HCT116 (cell line): ENCODE data around the gene MCRIP2. TPM values are rescaled to one million over a fixed set of nuclear protein-coding genes. Genes with fewer than 3 reads are reported as not detected.

Experiments
- ATAC-seq: fragments of 200-7000 bp; cut with Tn5 transposase; 2 replicates; pipeline ENCODE4 v1.9.1; 2020; ENCODE audit warnings: mild to moderate bottlenecking, moderate library complexity
- BruUV-seq: library from RNA; stranded (reverse); fragments of 400-500 nt; replicated peaks from 2 replicates; lab custom pipeline; 2021; lab: Mats Ljungman, UMichigan
- CTCF ChIA-PET: fragments of 300-600 bp; sonication (Branson Sonifier 250); formaldehyde crosslinking; loops from one replicate; lab custom pipeline; 2021; ENCODE audit warnings: antibody characterized with exemption; lab: Charles Lee
- POLR2A ChIA-PET: fragments of 300-600, 350-600 bp; sonication (Branson Sonifier 250); formaldehyde crosslinking; loops from one replicate; lab custom pipeline; 2021; ENCODE audit warnings: antibody characterized with exemption; lab: Charles Lee
- RAD21 ChIA-PET, 2 experiments: fragments of 300-600 bp; sonication (Branson Sonifier 250); formaldehyde crosslinking; loops; one replicate each; lab custom pipeline; 2023; ENCODE audit warnings: low total read pairs in 2 of 2; ENCODE audit not compliant: uncharacterized antibody in 2 of 2, unreplicated experiment in 2 of 2, low non-redundant PET in 1 of 2; lab: Charles Lee
- DNase-seq: peaks from one replicate; pipeline ENCODE4 v3.0.0-alpha.2; 2010; ENCODE audit warnings: low read depth, low spot score
- H2AFZ ChIP-seq: fragments of 200-600 bp; shearing (Covaris generic), sonication (generic); 2 replicates; pipeline ENCODE4 v1.6.1; 2017; ENCODE audit warnings: low read depth, mixed run types, mixed read lengths, antibody characterized with exemption, low read length; ENCODE audit not compliant: poor library complexity, severe bottlenecking
- H3K27ac ChIP-seq: 2 replicates; pipeline ENCODE4 v1.5.1; 2012; ENCODE audit warnings: low read depth, low read length
- H3K27me3 ChIP-seq: fragments of 200-600 bp; sonication (generic); 2 replicates; pipeline ENCODE4 v1.6.1; 2016; ENCODE audit warnings: mixed run types, low read length, mixed read lengths; ENCODE audit not compliant: insufficient read depth
- H3K36me3 ChIP-seq, 2 experiments: fragments of 200-500 bp in 1 of 2; fragments of 200-600 bp in 1 of 2; sonication (Bioruptor generic) in 1 of 2; sonication (generic) in 1 of 2; 2 replicates each; pipeline versions ENCODE4 v1.5.1 to v1.6.1; 2014 to 2016; ENCODE audit warnings: low read length in 2 of 2, inconsistent platforms in 1 of 2, mixed read lengths in 1 of 2, mixed run types in 1 of 2; ENCODE audit not compliant: insufficient read depth in 2 of 2, control insufficient read depth in 1 of 2
- H3K4me1 ChIP-seq, 2 experiments: fragments of 200-600 bp in 1 of 2; sonication (generic) in 1 of 2; 2 replicates each; pipeline versions ENCODE4 v1.5.1 to v1.6.1; 2012 to 2017; ENCODE audit warnings: low read length in 2 of 2, inconsistent platforms in 1 of 2, mild to moderate bottlenecking in 1 of 2, mixed read lengths in 1 of 2, mixed run types in 1 of 2, moderate library complexity in 1 of 2; ENCODE audit not compliant: insufficient read depth in 2 of 2, control insufficient read depth in 1 of 2
- H3K4me2 ChIP-seq: fragments of 200-600 bp; sonication (generic); 2 replicates; pipeline ENCODE4 v1.6.1; 2017; ENCODE audit warnings: mixed run types, low read length, mixed read lengths
- H3K4me3 ChIP-seq, 2 experiments: fragments of 200-600 bp in 1 of 2; sonication (generic) in 1 of 2; replicated peaks in 1 of 2; 2 replicates each; pipeline ENCODE4 v1.5.1; 2011 to 2016; ENCODE audit warnings: low read length in 2 of 2, control low read depth in 1 of 2, low read depth in 1 of 2, mild to moderate bottlenecking in 1 of 2, mixed read lengths in 1 of 2, mixed run types in 1 of 2
- H3K79me2 ChIP-seq: fragments of 200-600 bp; sonication (generic); 2 replicates; pipeline ENCODE4 v1.6.1; 2017; ENCODE audit warnings: mild to moderate bottlenecking, mixed run types, low read length, moderate library complexity, mixed read lengths; ENCODE audit not compliant: insufficient read depth
- H3K9ac ChIP-seq: fragments of 200-600 bp; sonication (generic); 2 replicates; pipeline ENCODE4 v1.6.1; 2016; ENCODE audit warnings: low read length, mixed read lengths
- H3K9me2 ChIP-seq: fragments of 200-600 bp; sonication (generic), shearing (Covaris generic); 2 replicates; pipeline ENCODE4 v1.6.1; 2017; ENCODE audit warnings: mixed run types, mild to moderate bottlenecking, moderate library complexity; ENCODE audit not compliant: insufficient read depth
- H3K9me3 ChIP-seq, 2 experiments: fragments of 200-500 bp in 1 of 2; fragments of 200-600 bp in 1 of 2; sonication (Bioruptor generic) in 1 of 2; sonication (generic) in 1 of 2; 2 replicates each; pipeline ENCODE4 v1.6.1; 2014 to 2017; ENCODE audit warnings: low read length in 2 of 2, mixed read lengths in 2 of 2, inconsistent platforms in 1 of 2, low read depth in 1 of 2, mild to moderate bottlenecking in 1 of 2, mixed run types in 1 of 2, moderate library complexity in 1 of 2; ENCODE audit not compliant: control insufficient read depth in 1 of 2, insufficient read depth in 1 of 2
- H4K20me1 ChIP-seq: fragments of 200-600 bp; sonication (generic), shearing (Covaris generic); 2 replicates; pipeline ENCODE4 v1.6.1; 2017; ENCODE audit warnings: mixed run types, mild to moderate bottlenecking, moderate library complexity; ENCODE audit not compliant: insufficient read depth
- CBX3 ChIP-seq: IDR thresholded peaks from 2 replicates; pipeline ENCODE4 v1.6.1; 2012; ENCODE audit warnings: low read depth
- CEBPB ChIP-seq: IDR thresholded peaks from 2 replicates; pipeline ENCODE4 v1.6.1; 2012; ENCODE audit warnings: low read depth
- EGR1 ChIP-seq: IDR thresholded peaks from 2 replicates; pipeline ENCODE4 v1.6.1; 2012; ENCODE audit warnings: low read depth
- ELF1 ChIP-seq: IDR thresholded peaks from 2 replicates; pipeline ENCODE4 v1.6.1; 2012; ENCODE audit warnings: low read depth, borderline replicate concordance
- EZH2 ChIP-seq: fragments of 200-600 bp; sonication (generic); IDR thresholded peaks from 2 replicates; pipeline ENCODE4 v1.6.1; 2017; ENCODE audit warnings: antibody characterized with exemption, mixed run types
- EZH2phosphoT487 ChIP-seq: fragments of 200-600 bp; IDR thresholded peaks from 2 replicates; pipeline ENCODE4 v1.6.1; 2018; ENCODE audit warnings: antibody characterized with exemption, borderline replicate concordance
- FOSL1 ChIP-seq: IDR thresholded peaks from 2 replicates; pipeline ENCODE4 v1.6.1; 2012; ENCODE audit warnings: low read depth
- POLR2A ChIP-seq: IDR thresholded peaks from 2 replicates; pipeline ENCODE4 v1.7.0; 2011; ENCODE audit warnings: borderline replicate concordance; ENCODE audit not compliant: insufficient read depth, insufficient read length; ENCODE audit errors: extremely low read depth
- POLR2AphosphoS5 ChIP-seq: IDR thresholded peaks from 2 replicates; pipeline ENCODE4 v1.6.1; 2011; ENCODE audit warnings: mild to moderate bottlenecking, low read depth, low read length, moderate library complexity
- RAD21 ChIP-seq: IDR thresholded peaks from 2 replicates; pipeline ENCODE4 v1.6.1; 2012; ENCODE audit warnings: low read depth, mild to moderate bottlenecking
- SIN3A ChIP-seq: IDR thresholded peaks from 2 replicates; pipeline ENCODE4 v1.6.1; 2012; ENCODE audit warnings: low read depth
- SRF ChIP-seq: IDR thresholded peaks from 2 replicates; pipeline ENCODE4 v1.6.1; 2012; ENCODE audit warnings: low read depth
- TCF7L2 ChIP-seq: IDR thresholded peaks from 2 replicates; pipeline ENCODE4 v1.7.0; 2011; ENCODE audit warnings: borderline replicate concordance, inconsistent platforms; ENCODE audit not compliant: insufficient read depth, insufficient read length; ENCODE audit errors: extremely low read depth
- YY1 ChIP-seq: IDR thresholded peaks from 2 replicates; pipeline ENCODE4 v1.6.1; 2011; ENCODE audit warnings: low read length, low read depth, moderate library complexity, mild to moderate bottlenecking; ENCODE audit not compliant: insufficient replicate concordance; ENCODE audit errors: extremely low read depth
- ZFX ChIP-seq: fragments of 450-650 bp; IDR thresholded peaks from 2 replicates; pipeline ENCODE4 v1.6.1; 2017
- intact Hi-C: fragments of 100-400 bp; cut with micrococcal nuclease; formaldehyde crosslinking; loops from 2 replicates; pipeline ENCODE4 v1.10.0; 2022
- total RNA-seq: library from RNA; stranded (reverse); gene quantifications from one replicate; pipeline ENCODE4 v1.2.1, GENCODE V29; 2021; ENCODE audit not compliant: unreplicated experiment
- TF ChIP-seq, protein P1 (sequence below): IDR thresholded peaks from 2 replicates; pipeline ENCODE4 v1.6.1; 2012; ENCODE audit warnings: low read depth
- TF ChIP-seq, protein P2 (sequence below): IDR thresholded peaks from 2 replicates; pipeline ENCODE4 v1.6.1; 2012
- TF ChIP-seq, protein P3 (sequence below): IDR thresholded peaks from 2 replicates; pipeline ENCODE4 v1.6.1; 2012
- TF ChIP-seq, protein P4 (sequence below), 3 experiments: fragments of 200-600 bp in 1 of 3; sonication (generic) in 1 of 3; IDR thresholded peaks in 2 of 3; conservative IDR thresholded peaks in 1 of 3; 2 replicates each; pipeline ENCODE4 v1.5.1; 2012 to 2017; ENCODE audit warnings: low read depth in 2 of 3, low read length in 2 of 3, antibody characterized with exemption in 1 of 3, borderline replicate concordance in 1 of 3, control low read depth in 1 of 3, mild to moderate bottlenecking in 1 of 3, mixed read lengths in 1 of 3, mixed run types in 1 of 3, moderate library complexity in 1 of 3; ENCODE audit not compliant: insufficient read depth in 1 of 3
- TF ChIP-seq, protein P5 (sequence below): IDR thresholded peaks from 2 replicates; pipeline ENCODE4 v1.6.1; 2011; ENCODE audit warnings: mild to moderate bottlenecking, low read length, moderate library complexity; ENCODE audit not compliant: insufficient replicate concordance; ENCODE audit errors: extremely low read depth

The MCRIP2 gene
- total RNA-seq, 1 experiment from 2014 or later = 34.9 TPM

DNA sequence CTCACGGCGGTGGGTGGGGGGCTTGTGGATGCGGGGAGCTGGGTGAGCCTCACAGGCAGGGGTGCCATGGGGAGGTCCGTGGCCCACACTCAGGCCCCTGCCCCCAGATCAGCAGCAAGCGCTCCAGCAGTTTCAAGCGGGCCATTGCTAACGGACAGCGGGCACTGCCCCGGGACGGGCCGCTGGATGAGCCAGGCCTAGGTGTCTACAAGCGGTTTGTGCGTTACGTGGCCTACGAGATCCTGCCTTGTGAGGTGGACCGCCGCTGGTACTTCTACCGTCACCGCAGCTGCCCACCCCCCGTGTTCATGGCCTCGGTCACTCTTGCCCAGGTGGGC, 34.9 kb downstream of the MCRIP2 start:
- TF ChIP-seq EZH2 (no peak), SIN3A (no peak), CBX3 (no peak), ZFX (no peak), SRF (no peak), YY1 (no peak), FOSL1 (no peak), CEBPB (no peak), EZH2phosphoT487 (no peak), EGR1 (no peak), RAD21 (no peak), POLR2AphosphoS5 (no peak), TCF7L2 (no peak), ELF1 (no peak), POLR2A (no peak)
- TF ChIP-seq, protein P1, sequence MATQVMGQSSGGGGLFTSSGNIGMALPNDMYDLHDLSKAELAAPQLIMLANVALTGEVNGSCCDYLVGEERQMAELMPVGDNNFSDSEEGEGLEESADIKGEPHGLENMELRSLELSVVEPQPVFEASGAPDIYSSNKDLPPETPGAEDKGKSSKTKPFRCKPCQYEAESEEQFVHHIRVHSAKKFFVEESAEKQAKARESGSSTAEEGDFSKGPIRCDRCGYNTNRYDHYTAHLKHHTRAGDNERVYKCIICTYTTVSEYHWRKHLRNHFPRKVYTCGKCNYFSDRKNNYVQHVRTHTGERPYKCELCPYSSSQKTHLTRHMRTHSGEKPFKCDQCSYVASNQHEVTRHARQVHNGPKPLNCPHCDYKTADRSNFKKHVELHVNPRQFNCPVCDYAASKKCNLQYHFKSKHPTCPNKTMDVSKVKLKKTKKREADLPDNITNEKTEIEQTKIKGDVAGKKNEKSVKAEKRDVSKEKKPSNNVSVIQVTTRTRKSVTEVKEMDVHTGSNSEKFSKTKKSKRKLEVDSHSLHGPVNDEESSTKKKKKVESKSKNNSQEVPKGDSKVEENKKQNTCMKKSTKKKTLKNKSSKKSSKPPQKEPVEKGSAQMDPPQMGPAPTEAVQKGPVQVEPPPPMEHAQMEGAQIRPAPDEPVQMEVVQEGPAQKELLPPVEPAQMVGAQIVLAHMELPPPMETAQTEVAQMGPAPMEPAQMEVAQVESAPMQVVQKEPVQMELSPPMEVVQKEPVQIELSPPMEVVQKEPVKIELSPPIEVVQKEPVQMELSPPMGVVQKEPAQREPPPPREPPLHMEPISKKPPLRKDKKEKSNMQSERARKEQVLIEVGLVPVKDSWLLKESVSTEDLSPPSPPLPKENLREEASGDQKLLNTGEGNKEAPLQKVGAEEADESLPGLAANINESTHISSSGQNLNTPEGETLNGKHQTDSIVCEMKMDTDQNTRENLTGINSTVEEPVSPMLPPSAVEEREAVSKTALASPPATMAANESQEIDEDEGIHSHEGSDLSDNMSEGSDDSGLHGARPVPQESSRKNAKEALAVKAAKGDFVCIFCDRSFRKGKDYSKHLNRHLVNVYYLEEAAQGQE = no peak
- TF ChIP-seq, protein P2, sequence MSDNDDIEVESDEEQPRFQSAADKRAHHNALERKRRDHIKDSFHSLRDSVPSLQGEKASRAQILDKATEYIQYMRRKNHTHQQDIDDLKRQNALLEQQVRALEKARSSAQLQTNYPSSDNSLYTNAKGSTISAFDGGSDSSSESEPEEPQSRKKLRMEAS = no peak
- TF ChIP-seq, protein P3, sequence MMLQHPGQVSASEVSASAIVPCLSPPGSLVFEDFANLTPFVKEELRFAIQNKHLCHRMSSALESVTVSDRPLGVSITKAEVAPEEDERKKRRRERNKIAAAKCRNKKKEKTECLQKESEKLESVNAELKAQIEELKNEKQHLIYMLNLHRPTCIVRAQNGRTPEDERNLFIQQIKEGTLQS = no peak
- TF ChIP-seq, protein P4, sequence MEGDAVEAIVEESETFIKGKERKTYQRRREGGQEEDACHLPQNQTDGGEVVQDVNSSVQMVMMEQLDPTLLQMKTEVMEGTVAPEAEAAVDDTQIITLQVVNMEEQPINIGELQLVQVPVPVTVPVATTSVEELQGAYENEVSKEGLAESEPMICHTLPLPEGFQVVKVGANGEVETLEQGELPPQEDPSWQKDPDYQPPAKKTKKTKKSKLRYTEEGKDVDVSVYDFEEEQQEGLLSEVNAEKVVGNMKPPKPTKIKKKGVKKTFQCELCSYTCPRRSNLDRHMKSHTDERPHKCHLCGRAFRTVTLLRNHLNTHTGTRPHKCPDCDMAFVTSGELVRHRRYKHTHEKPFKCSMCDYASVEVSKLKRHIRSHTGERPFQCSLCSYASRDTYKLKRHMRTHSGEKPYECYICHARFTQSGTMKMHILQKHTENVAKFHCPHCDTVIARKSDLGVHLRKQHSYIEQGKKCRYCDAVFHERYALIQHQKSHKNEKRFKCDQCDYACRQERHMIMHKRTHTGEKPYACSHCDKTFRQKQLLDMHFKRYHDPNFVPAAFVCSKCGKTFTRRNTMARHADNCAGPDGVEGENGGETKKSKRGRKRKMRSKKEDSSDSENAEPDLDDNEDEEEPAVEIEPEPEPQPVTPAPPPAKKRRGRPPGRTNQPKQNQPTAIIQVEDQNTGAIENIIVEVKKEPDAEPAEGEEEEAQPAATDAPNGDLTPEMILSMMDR (IDR thresholded peaks at IDR 0.05 in 2 of 3, conservative IDR thresholded peaks at IDR 0.05 in 1 of 3; ENCODE audit: borderline replicate concordance in 1 of 3, insufficient read depth in 1 of 3, low read depth in 2 of 3, low read length in 2 of 3) = no peak
- TF ChIP-seq, protein P5, sequence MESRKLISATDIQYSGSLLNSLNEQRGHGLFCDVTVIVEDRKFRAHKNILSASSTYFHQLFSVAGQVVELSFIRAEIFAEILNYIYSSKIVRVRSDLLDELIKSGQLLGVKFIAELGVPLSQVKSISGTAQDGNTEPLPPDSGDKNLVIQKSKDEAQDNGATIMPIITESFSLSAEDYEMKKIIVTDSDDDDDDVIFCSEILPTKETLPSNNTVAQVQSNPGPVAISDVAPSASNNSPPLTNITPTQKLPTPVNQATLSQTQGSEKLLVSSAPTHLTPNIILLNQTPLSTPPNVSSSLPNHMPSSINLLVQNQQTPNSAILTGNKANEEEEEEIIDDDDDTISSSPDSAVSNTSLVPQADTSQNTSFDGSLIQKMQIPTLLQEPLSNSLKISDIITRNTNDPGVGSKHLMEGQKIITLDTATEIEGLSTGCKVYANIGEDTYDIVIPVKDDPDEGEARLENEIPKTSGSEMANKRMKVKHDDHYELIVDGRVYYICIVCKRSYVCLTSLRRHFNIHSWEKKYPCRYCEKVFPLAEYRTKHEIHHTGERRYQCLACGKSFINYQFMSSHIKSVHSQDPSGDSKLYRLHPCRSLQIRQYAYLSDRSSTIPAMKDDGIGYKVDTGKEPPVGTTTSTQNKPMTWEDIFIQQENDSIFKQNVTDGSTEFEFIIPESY = no peak
- TF ChIP-seq, all 23 proteins: peak for 0
- ChIA-PET CTCF (no interaction called here), RAD21 (no interaction called here), POLR2A (no interaction called here)
- peaks cover 0 to 10% of the 10 kb centered on the region in 2 experiments; a peak in 3 of 4 replicates for H3K36me3 ChIP-seq
- H3K4me1 ChIP-seq = peaks cover 0 to 17% of the 10 kb centered on the region in 2 experiments; a peak in 3 of 4 replicates
- no peak overlapping the region for H3K4me3 ChIP-seq
- peaks cover 11% of the 10 kb centered on the region for H3K79me2 ChIP-seq
- H3K9me3 ChIP-seq = no peaks in the 10 kb centered on the region
- no peaks in the 10 kb centered on the region for H4K20me1 ChIP-seq
- no peak overlapping the region for H3K27ac ChIP-seq
- no peaks in the 10 kb centered on the region for H3K9me2 ChIP-seq
- no peak overlapping the region for H3K4me2 ChIP-seq
- no peak for ATAC-seq
- intact Hi-C loops = no loop called here
- H3K27me3 ChIP-seq = no peaks in the 10 kb centered on the region
- no TSS peak for BruUV-seq
- no peak overlapping the region for H2AFZ ChIP-seq
- no peak for DNase-seq
- no peak overlapping the region for H3K9ac ChIP-seq
